GM04504 (cell line): Measurements from ENCODE around the gene LHX3.

ENCODE experiments used
- DNase-seq: peaks from one replicate; pipeline ENCODE4 v3.0.0-alpha.2; 2012; ENCODE audit warnings: low read depth

LHX3 gene

DNA sequence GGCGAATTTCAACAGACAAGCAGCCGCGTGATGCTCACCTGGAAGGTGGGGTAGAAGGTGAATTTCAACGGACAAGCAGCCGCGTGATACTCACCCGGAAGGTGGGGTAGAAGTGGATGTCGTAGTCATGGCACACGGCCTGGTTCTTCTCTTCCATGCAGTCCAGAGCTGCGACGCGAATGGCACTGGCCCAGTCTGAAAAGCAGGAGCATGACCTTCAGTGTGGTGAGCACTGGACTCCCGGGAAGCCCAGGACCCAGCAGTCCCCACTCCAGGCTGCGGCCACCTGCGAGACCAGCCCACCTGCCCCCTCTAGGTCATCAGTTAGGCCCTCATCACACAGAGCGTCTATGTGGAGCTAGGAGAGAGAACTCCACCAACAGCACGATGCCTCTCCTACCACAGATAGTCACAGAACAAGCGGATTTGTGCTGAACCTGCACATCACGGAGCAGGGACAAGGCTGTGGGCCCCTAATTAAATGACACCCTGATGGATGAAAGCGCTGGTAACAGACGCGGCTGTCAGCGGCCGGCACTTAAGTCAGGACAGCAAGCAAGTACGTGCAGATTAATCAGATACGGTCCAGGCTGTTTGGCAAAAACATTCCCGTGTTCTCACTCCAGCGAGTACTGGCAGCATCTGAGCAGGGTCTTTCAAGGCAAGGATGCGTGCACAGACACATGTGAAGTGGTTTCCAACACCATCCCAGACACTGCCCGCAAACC lies 21.9 kb upstream of the LHX3 start:
- no peak for DNase-seq

- no peak for DNase-seq
Observed at GRCh38 chr9:136225748-136226679, 21.1 kb upstream of the LHX3 start.

DNA sequence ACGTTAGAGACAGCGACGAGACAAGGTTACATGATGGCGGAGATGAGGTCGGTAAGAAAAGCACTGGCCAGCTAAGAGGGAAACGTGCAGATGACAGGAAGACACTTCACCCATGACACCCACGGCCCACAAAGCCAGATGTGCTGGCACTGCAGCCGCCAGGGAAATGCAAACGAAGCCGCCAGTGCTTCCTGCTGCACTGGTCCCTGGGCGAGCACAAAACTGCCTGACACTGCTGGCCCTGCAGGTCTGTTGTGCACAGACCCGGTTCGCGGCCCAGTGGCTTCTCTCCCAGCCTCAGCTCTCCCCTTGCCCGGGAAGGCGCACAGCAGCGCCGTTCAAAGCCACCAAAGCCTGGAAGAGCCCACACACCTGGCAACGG lies 20.4 kb upstream of the LHX3 start:
- DNase-seq = no peak

GRCh38 chr9:136223871-136224640 lies 19.1 kb upstream of the LHX3 start:
- DNase-seq = no peak

- no peak for DNase-seq
Observed at GRCh38 chr9:136222906-136223285, 18.0 kb upstream of the LHX3 start.

DNA sequence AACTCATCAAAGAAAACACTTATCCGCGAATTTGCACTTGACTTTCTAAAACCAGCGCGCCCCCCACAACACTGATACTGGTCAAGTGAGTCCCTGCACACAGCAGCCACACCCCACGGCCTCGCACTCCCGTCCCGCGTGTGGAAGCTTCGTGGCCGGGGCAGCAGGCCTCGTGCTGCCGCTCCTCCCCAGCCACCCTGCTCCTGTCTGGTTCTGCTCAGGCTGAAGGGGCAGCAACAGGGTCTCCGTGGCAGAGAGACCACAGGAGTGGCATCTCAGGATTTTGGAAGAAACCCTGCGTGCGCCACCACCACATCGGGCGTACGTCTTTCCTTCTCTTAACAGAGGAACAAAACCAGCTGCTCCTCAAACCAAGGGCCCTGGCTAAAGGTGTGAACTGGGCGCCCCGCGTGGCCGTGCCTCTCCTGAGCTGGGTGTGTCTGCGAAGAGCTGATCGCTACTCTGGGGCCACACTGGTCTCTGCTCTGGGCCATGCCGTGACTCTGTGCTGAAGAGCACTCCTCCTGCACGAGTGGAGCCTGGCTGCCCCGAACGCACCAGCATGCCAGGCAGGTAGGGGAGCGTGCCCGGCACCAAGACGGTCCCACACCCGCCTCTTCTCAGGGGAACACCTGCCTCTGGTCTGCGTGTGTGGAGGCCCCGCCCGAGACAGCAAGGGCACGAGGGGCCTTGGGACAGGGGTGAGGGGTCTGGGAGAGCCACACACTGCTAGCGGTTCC lies 17.4 kb upstream of the LHX3 start:
- DNase-seq = no peak

DNA sequence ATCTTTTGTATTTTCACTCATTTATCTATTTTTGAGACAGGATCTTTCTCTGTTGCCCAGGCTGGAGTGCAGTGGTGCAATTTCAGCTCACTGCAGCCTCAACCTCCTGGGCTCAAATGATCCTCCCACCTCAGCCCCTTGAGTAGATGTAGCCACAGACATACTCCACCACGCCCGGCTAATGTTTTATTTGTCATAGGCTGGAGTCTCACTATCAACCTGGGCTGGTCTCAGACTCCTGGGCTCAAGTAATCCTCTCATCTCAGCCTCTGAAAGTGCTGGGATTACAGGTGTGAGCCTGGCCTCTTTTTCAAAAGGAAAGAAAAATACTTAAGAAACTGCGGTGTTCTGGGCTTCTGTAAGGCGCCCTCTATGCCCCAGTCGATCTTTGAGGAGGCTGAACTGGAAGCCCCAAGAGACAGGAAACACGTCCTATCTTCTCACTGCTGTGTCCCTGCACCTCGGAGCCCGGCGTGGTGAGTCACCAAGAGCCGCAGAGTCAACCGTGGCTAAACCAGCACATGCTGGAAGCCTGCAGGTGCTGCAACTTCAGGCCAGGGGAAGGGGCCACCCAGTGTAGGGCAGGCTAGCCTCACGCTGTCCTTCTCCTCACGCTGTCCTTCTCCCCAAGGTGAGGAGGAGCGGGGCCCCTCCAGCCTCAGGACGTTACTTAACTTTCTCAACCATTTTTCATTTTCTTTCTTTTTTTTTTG lies 15.2 kb upstream of the LHX3 start:
- no peak for DNase-seq

- no peak for DNase-seq
Observed at GRCh38 chr9:136219276-136219675, 14.3 kb upstream of the LHX3 start.

DNA sequence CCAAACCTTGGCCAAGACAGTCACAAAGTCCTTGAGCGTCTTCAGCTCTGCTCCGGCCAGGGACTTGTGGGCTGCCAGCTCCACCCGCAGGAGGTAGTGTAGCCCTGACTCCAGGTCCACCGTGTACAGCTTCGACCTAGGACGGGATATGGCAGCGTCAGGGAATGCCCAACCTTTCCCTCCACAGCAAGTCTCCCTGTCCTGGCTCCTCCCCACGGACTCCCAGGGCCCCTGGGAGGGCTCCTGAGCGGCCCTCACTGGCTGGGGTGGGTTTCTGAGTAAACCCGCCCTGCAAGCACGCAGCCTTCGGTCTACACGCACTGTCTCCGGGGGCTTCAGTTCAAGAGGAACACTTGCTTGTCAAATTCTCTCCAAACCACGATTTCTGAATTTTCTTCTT lies 13.7 kb upstream of the LHX3 start:
- no peak for DNase-seq

- DNase-seq = no peak
Observed at GRCh38 chr9:136218271-136218670, 13.3 kb upstream of the LHX3 start.

GRCh38 chr9:136216541-136217244 lies 11.8 kb upstream of the LHX3 start:
- DNase-seq = no peak

DNA sequence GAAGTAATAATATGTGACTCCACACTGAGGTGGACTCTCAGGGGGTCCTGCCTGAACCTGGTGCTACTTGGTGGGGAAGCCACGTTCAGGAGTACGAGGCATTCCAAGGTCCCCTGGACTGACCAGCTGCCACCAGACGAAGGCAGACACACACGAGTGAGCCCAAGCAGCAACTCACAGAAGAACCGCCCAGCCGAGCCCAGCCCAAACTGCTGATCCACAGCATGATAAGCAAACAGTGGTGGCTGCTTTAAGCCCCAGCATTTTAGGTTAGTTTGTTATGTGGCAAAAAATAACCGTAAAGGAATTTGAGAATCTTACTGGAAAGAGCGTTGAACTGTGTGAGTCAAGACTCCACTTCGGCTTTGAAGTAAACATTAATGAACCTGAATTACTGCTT lies 8.8 kb upstream of the LHX3 start:
- DNase-seq = no peak

- DNase-seq = no peak
Observed at GRCh38 chr9:136212345-136212950, 7.5 kb upstream of the LHX3 start.

GRCh38 chr9:136211441-136212344 lies 6.8 kb upstream of the LHX3 start:
- DNase-seq = no peak

DNA sequence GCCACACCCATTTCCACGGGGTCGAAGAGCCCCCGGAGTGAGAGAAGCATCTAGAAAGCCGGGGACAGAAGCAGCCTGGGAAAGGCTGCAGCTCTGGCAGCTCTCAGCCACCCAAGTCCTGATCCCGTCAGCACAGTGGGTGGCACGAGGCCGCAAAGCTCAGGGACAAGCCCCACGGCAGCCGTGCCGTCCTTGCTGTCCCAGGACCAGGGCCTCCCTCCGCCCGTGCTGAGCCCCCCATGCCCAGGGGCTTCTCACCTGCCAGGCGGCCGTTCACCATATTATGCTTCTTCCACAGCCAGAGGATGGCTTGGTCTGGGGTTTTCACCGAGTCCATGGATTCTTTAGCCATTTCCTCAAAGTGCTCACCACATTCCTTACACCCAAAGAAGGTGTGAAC lies 6.1 kb upstream of the LHX3 start:
- no peak for DNase-seq

GRCh38 chr9:136210276-136210675 lies 5.3 kb upstream of the LHX3 start:
- DNase-seq = no peak

DNA sequence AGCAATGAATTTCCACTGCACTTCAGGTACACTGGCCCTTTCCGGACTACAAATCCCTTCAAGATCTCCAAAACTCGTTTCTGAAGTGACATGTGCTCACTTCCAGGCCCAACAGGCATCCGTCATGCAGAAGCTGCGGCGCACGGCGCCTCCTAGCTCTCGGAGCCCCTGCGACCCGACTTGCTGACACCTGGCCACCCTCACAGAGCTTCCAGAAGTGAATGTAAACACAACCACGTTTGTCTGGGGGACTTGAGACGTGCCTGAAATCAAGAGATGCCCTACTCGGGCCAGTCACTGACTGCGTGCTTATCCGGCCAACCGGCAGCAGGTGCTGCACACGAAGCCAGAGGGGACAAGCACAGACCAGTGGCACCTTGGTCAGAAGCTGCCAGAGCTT lies 4.9 kb upstream of the LHX3 start:
- DNase-seq = no peak

DNA sequence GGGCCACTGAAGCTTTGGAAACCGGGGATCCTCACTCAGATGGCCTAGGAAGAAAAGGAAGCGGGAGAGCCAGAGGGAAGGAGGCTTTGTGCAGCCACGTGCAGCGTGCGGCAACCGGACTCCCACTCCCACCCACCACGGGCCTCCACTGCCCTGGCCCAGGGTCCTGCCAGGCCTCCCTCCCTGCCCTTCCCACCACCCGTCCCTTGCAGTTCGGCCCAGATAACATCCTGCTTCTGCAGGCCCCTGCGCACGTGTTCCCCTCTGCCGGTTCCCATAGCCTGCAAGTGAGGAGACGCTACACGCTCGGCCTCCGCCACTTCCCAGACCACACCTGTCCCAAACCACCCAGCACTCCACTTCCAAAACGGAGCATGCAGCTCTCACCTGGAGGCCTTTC lies 4.3 kb upstream of the LHX3 start:
- DNase-seq = no peak

DNA sequence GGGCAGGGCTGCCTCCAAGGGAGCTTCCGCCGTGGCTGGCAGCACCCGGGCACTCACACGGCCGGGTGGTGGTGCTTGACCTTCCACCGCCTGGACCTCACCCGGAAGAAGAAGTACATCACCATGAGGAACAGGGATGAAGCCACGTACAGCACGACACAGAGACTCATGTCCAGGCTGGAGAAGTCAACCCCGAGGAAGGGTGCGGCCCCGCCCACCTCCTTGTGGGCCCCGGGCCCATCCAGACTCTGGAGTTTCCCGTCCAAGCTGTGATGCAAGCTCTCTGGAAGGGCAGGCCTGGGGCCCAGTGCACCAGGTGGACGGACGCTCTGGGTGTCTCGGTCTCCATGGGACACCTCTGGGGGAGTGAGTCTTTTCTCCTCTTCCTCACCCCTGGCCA lies 3.7 kb upstream of the LHX3 start:
- DNase-seq = no peak
